Measurements from ENCODE around the gene FALEC. TPM values are rescaled to one million over a fixed set of nuclear protein-coding genes. Genes with fewer than 3 reads are reported as not detected.

Gene FALEC
- total and polyA plus RNA-seq, 2 of the 8 experiments (the other 6 are each of a cell fraction or from before 2014, with no cell fraction given) = not detected

- TF ChIP-seq CHD7 (IDR thresholded peaks at IDR 0.05; ENCODE audit: insufficient replicate concordance, low read length) (no peak), SUZ12 (IDR thresholded peaks at IDR 0.05; ENCODE audit: low read length) (no peak), RBBP5 (IDR thresholded peaks at IDR 0.05; ENCODE audit: borderline replicate concordance, low read depth, low read length) (no peak), E2F6 (IDR thresholded peaks at IDR 0.05) (no peak), USF2 (IDR thresholded peaks at IDR 0.05; ENCODE audit: low read length) (no peak), CHD1 (IDR thresholded peaks at IDR 0.05; ENCODE audit: low read depth, low read length) (no peak), MAX (IDR thresholded peaks at IDR 0.05) (no peak), MAFK (IDR thresholded peaks at IDR 0.05; ENCODE audit: low read depth, low read length) (no peak), PHF8 (conservative IDR thresholded peaks at IDR 0.05; ENCODE audit: low read depth, low read length) (no peak), EGR1 (IDR thresholded peaks at IDR 0.05; ENCODE audit: borderline replicate concordance, low read depth, low read length) (no peak)
These were observed 40.7 kb upstream of the FALEC start (continued) for GRCh38 chr1:150474869-150475268.
